CD4-positive, alpha-beta T cell treated with Interleukin-15 for 1 hour (primary cell): ENCODE data around the gene SKAP2.

ENCODE experiments used
- DNase-seq: peaks from one replicate; pipeline ENCODE4 v3.0.0-alpha.2; 2020

The SKAP2 gene

DNA sequence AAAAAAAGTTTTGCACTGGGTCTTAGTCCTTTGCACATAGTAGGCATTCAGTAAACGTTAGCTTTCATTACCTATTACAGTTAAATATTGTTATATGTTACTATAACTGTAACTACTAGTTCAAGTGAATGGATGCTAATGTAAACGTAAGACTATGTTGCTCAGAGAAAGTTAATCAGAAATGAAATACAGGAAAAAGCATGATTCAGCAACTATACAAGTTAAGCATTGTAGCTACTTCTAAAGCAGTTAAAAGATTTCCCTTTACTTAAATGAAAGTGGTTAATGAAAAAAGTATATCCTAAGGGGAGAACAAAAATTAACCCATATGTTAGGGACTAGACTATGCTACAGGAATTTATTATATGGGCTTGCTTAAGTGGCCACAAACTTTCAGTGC lies 121.2 kb downstream of the SKAP2 start:
- DNase-seq = no peak

- DNase-seq = no peak
Measured at GRCh38 chr7:26735976-26736600, 128.3 kb downstream of the SKAP2 start.

GRCh38 chr7:26729150-26729775 lies 135.1 kb downstream of the SKAP2 start:
- no peak for DNase-seq

GRCh38 chr7:26726051-26726450 lies 138.3 kb downstream of the SKAP2 start:
- DNase-seq = no peak

GRCh38 chr7:26724795-26725194 lies 139.6 kb downstream of the SKAP2 start:
- DNase-seq = no peak

DNA sequence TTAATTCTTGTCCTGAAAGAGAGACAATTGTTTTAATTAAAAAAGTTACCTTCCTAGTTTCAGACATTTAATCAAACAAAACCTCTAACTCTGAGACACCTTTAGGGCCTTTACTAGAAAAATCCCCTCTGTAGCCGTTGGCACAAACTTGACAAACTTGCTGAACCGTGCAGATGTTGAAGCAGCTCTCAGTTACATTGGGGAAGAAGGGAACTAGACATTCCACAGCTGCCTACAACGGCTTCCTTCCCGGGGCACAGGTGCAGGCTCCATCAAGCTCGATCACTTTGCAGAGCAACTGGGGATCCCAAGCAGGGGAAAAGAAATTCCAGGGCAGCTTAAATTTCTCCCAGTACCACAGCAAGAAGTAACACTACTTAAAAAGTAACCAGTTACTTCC lies 141.3 kb downstream of the SKAP2 start:
- DNase-seq = no peak

DNA sequence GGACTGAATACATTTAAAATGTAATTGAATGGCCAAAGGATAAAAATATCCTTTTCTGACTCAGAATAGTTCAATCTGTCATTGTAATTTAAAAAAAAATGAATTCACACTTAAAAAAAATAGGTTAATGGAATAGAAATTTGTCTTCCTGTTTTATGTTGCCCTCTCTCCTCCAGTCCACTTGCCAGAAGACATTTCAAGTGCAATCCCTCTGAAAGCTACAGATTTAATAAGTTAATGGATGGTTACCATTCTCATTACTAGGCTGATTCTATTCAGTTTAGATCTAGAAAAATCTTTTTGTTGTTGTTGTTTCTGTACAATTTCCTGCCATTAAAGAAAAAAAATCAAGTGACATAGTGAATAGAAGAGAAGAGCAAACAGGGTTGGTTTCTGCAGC lies 142.9 kb downstream of the SKAP2 start:
- no peak for DNase-seq

DNA sequence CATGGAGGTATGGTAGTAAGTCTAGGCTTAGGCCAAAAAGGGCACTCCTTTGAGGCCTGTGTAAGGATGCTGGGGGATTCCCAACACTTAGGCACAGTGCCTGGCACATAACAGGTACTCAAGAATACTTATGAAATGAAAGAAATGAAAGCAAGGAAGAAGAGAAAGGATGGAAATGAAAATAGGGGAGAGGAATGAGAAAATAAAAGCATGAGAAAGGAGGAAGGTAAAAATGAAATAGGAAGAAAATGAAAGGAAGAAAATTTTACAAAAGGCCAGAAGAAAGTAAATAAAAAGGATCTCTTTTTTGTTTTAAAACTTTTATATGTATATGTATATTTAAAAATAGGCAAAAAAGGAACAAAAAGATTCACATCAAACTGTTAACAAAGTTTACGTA lies 146.3 kb downstream of the SKAP2 start:
- no peak for DNase-seq

GRCh38 chr7:26714438-26714837 lies 150.0 kb downstream of the SKAP2 start:
- DNase-seq = no peak

DNA sequence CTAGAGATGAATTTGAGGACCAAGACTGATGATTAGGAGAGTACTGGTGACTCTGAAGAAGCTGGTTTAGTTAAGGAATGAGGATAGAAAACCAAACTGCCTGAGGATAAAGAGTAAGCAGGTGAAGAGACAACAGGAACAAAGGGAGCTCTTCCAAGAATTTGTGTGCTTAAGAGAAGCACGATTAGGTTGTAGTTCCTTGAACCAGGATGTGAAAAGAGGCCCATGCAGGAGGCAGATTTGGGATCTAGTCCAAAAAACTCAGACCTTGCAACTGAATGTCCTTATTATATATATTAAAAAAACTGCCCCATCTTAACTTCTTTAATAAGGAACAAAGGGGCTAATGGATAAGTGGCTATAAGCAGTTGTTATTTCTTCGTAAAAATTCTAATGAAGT lies 150.4 kb downstream of the SKAP2 start:
- DNase-seq = no peak

GRCh38 chr7:26709210-26709990 lies 155.0 kb downstream of the SKAP2 start:
- no peak for DNase-seq

DNA sequence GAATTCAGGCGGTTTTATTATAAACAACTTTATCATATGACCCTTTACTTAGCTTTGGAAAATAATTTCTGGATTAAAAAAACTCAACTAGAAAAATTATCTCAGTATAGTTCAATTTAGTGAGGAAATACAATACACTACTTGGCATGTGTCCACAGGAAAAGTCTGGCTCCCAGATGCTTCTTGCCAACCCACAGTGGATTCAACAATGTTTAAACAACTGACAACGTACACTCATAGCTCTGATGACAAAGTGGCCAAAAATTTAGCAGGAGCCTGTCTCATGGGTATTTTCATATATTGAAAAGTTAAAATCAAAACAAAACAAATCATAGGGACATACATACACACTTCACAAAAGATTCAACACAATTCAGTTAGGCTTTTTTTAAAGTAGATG lies 158.8 kb downstream of the SKAP2 start:
- no peak for DNase-seq

DNA sequence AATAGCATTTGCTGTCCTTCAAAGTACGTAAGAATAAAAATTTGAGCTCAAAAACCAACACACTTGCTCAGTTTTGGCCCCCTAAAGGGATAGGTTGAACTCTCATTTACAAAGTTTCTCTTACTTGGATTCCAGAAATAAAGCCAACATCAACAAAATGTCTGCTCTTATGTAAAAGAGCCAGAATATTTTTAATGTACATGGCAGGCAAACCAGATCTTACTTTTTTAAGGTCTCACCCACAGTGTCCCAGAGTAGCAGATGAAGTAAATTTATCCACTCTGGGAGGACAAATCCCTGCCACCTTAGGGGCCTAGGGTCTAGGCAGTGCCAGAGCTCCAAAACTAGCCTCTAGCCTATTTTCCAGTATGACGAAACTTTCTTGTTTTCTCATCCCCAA lies 159.6 kb downstream of the SKAP2 start:
- DNase-seq = no peak

DNA sequence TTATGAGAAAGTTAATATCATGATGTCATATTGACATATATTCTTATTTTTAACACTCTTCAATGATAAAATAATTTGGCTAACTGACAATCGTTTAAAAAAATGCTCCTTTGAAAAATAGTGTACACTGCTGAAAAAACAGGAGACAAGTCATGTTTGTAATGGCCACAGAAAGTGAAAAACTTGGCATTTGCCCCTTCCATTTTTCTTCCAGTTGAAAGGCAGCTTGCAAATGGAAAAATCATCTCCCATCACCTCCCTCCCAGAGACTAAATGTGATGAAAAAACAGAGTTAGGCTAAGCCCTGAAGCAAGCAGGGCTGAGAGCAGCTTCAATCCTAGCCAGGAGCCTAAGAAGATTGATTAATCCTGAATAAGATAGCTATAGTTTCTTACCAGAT lies 160.4 kb downstream of the SKAP2 start:
- DNase-seq = no peak

- DNase-seq = no peak
Measured at GRCh38 chr7:26700893-26701292, 163.5 kb downstream of the SKAP2 start.

GRCh38 chr7:26700386-26700785 lies 164.0 kb downstream of the SKAP2 start:
- no peak for DNase-seq

DNA sequence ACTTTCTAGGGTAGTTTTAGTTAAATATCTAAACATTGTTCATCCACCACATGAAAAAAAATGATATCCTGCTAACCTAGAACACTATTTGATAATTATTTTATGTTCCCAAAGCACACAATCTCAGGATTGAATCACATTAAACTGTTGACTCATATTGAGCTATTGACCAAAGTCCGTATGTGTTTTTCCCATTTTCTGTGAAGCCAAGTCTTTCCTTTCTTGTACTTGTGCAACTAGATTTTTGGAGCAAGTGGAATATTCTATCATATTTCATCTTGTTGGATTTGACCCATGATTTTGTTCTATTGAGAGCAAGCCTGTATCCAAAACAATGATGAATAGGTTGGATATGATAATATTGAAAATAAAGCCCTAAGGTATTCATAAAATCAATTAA lies 164.6 kb downstream of the SKAP2 start:
- DNase-seq = no peak

DNA sequence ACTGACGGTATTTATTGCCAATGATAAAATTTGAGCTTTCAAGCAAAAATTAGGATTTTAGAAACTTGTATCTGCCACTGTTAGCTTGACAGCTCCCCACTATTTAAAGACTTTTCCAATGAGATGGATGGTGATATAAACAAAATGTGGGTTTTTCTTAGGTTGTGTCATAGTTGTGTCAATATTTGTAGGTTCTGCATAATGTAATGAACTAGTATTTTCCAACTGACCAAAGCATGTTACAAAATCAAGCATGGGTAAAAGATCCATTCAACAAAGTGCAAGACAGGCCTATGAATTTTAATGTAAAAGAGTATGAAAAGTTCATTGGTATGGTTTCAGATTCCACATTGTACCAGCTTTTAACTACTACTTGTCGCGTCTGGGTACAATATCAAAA lies 165.6 kb downstream of the SKAP2 start:
- no peak for DNase-seq

DNA sequence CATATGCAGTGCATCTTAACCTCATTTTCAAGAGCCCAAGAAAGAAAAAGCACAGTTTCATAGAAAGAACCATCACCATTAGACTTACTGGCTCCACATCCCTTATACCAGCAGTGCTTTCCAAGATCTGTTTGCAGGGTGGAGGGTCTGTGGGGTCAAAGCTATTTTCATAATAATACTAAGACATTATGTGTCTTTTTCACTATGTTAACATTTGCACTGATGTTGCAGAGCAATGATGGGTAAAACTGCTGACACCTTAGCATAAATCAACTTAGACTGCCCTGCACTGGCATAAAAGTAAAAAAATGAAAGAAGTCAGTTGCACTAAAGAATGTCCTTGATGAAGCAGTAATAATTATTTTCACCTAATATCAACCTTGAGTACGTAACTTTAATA lies 166.2 kb downstream of the SKAP2 start:
- DNase-seq = no peak

DNA sequence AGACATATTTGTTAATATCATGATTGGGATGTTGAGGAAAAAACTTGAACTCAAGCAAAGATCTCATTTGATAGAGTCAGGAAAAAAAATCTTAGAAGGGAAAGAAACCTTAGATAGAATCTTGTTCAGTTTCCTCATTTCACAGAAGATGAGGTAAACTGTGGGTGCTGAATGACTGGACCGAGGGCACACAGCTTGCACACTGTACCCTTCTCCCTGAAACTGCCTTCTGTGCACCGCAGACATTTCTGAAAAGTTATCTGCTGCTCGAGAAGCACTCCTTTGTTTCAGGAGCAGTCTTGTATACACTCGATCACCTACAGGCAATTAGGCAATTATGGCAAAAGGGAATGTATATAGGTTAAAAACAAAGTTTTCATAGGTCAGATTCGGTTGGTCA lies 167.4 kb downstream of the SKAP2 start:
- no peak for DNase-seq

GRCh38 chr7:26696161-26696560 lies 168.2 kb downstream of the SKAP2 start:
- no peak for DNase-seq

DNA sequence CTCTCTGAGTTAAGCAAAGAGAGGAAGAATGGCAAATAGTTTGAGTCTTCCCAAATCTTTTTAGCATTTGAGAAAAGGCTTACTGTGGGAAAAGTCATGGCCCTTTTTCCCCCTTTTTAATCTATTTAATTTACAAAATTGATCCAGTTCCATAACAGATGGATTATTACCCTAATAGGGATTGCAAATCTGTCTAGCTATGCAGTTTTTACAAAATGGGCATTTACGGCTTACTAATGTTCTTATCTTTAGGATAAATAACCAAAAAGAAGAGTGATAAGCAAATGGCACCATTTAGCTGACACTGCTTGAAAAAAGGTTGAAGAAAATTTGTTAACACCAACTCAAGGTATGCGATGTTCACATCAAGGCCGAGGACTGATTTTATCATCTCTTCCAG lies 169.7 kb downstream of the SKAP2 start:
- DNase-seq = no peak

GRCh38 chr7:26694141-26694540 lies 170.2 kb downstream of the SKAP2 start:
- DNase-seq = no peak

- DNase-seq = no peak
Measured at GRCh38 chr7:26691886-26692285, 172.5 kb downstream of the SKAP2 start.
